Ureter (tissue), 1 donor: ENCODE data around the gene KRT84. TPM values are rescaled to one million over a fixed set of nuclear protein-coding genes. Genes with fewer than 3 reads are reported as not detected.
"Not testable (repeated sequence)": the region's sequence is repeated elsewhere in the genome, so short reads cannot be mapped to it uniquely, and the experiment has no call there.

ENCODE experiments used
- DNase-seq: peaks from one replicate; pipeline ENCODE4 v3.0.0-alpha.2; 2020; ENCODE audit warnings: low spot score
- total RNA-seq: library from RNA; stranded (reverse); gene quantifications from one replicate; pipeline ENCODE4 v1.2.4, GENCODE V29; 2023
- donor health status: DM: yes; HTN: yes; CAD: no.

KRT84 gene
- total RNA-seq, 1 donor from 2014 or later: not detected

GRCh38 chr12:52360106-52360662 is 25.3 kb downstream of the KRT84 start:
- no peak for DNase-seq

- DNase-seq: no peak
Measured at GRCh38 chr12:52359621-52360061, 25.8 kb downstream of the KRT84 start.

GRCh38 chr12:52358575-52359350 is 26.7 kb downstream of the KRT84 start:
- DNase-seq: no peak

GRCh38 chr12:52356762-52357580 is 28.5 kb downstream of the KRT84 start:
- DNase-seq: no peak

- no peak for DNase-seq
Measured at GRCh38 chr12:52356031-52356761, 29.3 kb downstream of the KRT84 start.

GRCh38 chr12:52355176-52355575 is 30.3 kb downstream of the KRT84 start:
- DNase-seq: no peak

GRCh38 chr12:52354200-52354599 is 31.3 kb downstream of the KRT84 start:
- DNase-seq: no peak

GRCh38 chr12:52353766-52354165 is 31.7 kb downstream of the KRT84 start:
- DNase-seq: no peak

- DNase-seq: no peak
Measured at GRCh38 chr12:52352951-52353350, 32.5 kb downstream of the KRT84 start.

GRCh38 chr12:52351196-52352059 is 34.0 kb downstream of the KRT84 start:
- DNase-seq: no peak

GRCh38 chr12:52350786-52351185 is 34.7 kb downstream of the KRT84 start:
- DNase-seq: no peak

GRCh38 chr12:52350021-52350620 is 35.3 kb downstream of the KRT84 start:
- DNase-seq: no peak

- DNase-seq: no peak
Measured at GRCh38 chr12:52349196-52349595, 36.3 kb downstream of the KRT84 start.

GRCh38 chr12:52347551-52348510 is 37.6 kb downstream of the KRT84 start:
- no peak for DNase-seq

GRCh38 chr12:52347016-52347415 is 38.4 kb downstream of the KRT84 start:
- no peak for DNase-seq

GRCh38 chr12:52346593-52346992 is 38.9 kb downstream of the KRT84 start:
- no peak for DNase-seq

- not testable (repeated sequence) for DNase-seq
Measured at GRCh38 chr12:52345041-52345440, 40.4 kb downstream of the KRT84 start.

GRCh38 chr12:52344111-52344510 is 41.3 kb downstream of the KRT84 start:
- no peak for DNase-seq

GRCh38 chr12:52343550-52343949 is 41.9 kb downstream of the KRT84 start:
- DNase-seq: no peak
